ENCODE data around the gene MRPL47. TPM values are rescaled to one million over a fixed set of nuclear protein-coding genes. Genes with fewer than 3 reads are reported as not detected.

MRPL47 gene
- total RNA-seq, 1 donor from 2014 or later = 31.1 TPM

GRCh38 chr3:179603831-179604230 is 607 bp downstream of the MRPL47 start:
- TF ChIP-seq, protein P1, sequence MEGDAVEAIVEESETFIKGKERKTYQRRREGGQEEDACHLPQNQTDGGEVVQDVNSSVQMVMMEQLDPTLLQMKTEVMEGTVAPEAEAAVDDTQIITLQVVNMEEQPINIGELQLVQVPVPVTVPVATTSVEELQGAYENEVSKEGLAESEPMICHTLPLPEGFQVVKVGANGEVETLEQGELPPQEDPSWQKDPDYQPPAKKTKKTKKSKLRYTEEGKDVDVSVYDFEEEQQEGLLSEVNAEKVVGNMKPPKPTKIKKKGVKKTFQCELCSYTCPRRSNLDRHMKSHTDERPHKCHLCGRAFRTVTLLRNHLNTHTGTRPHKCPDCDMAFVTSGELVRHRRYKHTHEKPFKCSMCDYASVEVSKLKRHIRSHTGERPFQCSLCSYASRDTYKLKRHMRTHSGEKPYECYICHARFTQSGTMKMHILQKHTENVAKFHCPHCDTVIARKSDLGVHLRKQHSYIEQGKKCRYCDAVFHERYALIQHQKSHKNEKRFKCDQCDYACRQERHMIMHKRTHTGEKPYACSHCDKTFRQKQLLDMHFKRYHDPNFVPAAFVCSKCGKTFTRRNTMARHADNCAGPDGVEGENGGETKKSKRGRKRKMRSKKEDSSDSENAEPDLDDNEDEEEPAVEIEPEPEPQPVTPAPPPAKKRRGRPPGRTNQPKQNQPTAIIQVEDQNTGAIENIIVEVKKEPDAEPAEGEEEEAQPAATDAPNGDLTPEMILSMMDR (IDR thresholded peaks at IDR 0.05; ENCODE audit: unreplicated experiment) = no peak
- DNase-seq (ENCODE audit: low spot score in 2 of 2, unreplicated experiment in 2 of 2) = no peak
- H3K27ac Mint-ChIP-seq = peak overlapping the region; percentile 100
- H3K36me3 Mint-ChIP-seq = peaks cover 14% of the 10 kb centered on the region
- peaks cover 16% of the 10 kb centered on the region for H3K4me1 Mint-ChIP-seq
- H3K4me3 Mint-ChIP-seq = peak overlapping the region; percentile 98
- H3K27me3 Mint-ChIP-seq (ENCODE audit: low read depth) = no peaks in the 10 kb centered on the region
- H3K9me3 Mint-ChIP-seq = no peaks in the 10 kb centered on the region

DNA sequence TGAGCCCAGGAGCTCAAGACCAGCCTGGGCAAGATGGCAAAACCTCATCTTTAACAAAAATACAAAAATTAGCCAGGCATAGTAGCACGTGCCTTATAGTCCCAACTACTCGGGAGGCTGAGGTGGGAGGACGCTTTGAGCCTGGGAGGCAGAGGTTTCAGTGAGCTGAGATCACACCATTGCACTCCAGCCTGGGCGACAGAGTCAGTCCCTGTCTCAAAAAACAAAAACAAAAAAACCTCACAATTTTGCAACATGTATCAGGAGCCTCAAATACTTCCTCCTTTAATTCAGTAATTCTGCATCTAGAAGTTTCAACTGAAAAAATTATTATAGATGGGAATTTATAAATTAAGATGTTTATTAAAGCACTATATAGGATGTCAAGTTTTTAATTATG is 1.1 kb downstream of the MRPL47 start:
- Mint-ChIP-seq H3K4me1 (peaks cover 16% of the 10 kb centered on the region), H3K4me3 (peak overlapping the region; percentile 98)

DNA sequence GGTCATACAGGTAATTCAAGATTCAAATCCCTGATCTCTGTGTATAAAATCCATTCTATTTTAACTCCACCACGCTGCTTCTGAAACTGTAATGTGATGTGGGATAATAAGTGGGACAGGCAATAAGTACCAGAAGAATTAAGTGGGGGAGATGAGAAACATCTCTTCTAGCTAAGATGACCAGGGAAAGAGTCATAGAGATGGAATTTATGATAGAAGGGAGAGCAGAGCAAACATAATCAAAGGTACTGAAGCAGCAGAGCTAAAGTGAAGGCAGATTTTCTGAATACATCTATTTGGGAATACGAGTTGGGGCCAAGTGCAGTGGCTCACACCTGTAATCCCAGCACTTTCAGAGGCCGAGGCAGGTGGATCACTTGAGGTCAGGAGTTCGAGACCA is 4.9 kb downstream of the MRPL47 start:
- Mint-ChIP-seq H3K27me3 (ENCODE audit: low read depth) (no peaks in the 10 kb centered on the region), H3K27ac (no peak overlapping the region), H3K4me1 (peaks cover 9% of the 10 kb centered on the region), H3K4me3 (no peak overlapping the region), H3K9me3 (no peaks in the 10 kb centered on the region), H3K36me3 (peaks cover 22% of the 10 kb centered on the region)
- no peak for DNase-seq (ENCODE audit: low spot score in 2 of 2, unreplicated experiment in 2 of 2)
- TF ChIP-seq, protein P1 (IDR thresholded peaks at IDR 0.05; ENCODE audit: unreplicated experiment) = no peak

More for the DNA sequence above, 1.1 kb downstream of the MRPL47 start:
- Mint-ChIP-seq H3K9me3 (no peaks in the 10 kb centered on the region), H3K27me3 (ENCODE audit: low read depth) (no peaks in the 10 kb centered on the region), H3K36me3 (peaks cover 17% of the 10 kb centered on the region), H3K27ac (peak overlapping the region; percentile 25)
- DNase-seq (ENCODE audit: low spot score in 2 of 2, unreplicated experiment in 2 of 2) = no peak
- TF ChIP-seq, protein P1 (IDR thresholded peaks at IDR 0.05; ENCODE audit: unreplicated experiment) = no peak

- DNase-seq (ENCODE audit: low spot score in 2 of 2, unreplicated experiment in 2 of 2) = no peak
- TF ChIP-seq, protein P1 (IDR thresholded peaks at IDR 0.05; ENCODE audit: unreplicated experiment) = no peak
- H3K27ac Mint-ChIP-seq = no peak overlapping the region
- H3K4me1 Mint-ChIP-seq = no peaks in the 10 kb centered on the region
- peaks cover 35% of the 10 kb centered on the region for H3K36me3 Mint-ChIP-seq
- no peaks in the 10 kb centered on the region for H3K9me3 Mint-ChIP-seq
- H3K4me3 Mint-ChIP-seq = no peak overlapping the region
- H3K27me3 Mint-ChIP-seq (ENCODE audit: low read depth) = no peaks in the 10 kb centered on the region
Measured at GRCh38 chr3:179591313-179591712, 13.1 kb downstream of the MRPL47 start.

GRCh38 chr3:179590669-179591068 is 13.8 kb downstream of the MRPL47 start:
- Mint-ChIP-seq H3K27ac (no peak overlapping the region), H3K9me3 (no peaks in the 10 kb centered on the region), H3K27me3 (ENCODE audit: low read depth) (no peaks in the 10 kb centered on the region), H3K36me3 (peaks cover 35% of the 10 kb centered on the region), H3K4me1 (no peaks in the 10 kb centered on the region), H3K4me3 (no peak overlapping the region)
- no peak for DNase-seq (ENCODE audit: low spot score in 2 of 2, unreplicated experiment in 2 of 2)
- TF ChIP-seq, protein P1 (IDR thresholded peaks at IDR 0.05; ENCODE audit: unreplicated experiment) = no peak

DNA sequence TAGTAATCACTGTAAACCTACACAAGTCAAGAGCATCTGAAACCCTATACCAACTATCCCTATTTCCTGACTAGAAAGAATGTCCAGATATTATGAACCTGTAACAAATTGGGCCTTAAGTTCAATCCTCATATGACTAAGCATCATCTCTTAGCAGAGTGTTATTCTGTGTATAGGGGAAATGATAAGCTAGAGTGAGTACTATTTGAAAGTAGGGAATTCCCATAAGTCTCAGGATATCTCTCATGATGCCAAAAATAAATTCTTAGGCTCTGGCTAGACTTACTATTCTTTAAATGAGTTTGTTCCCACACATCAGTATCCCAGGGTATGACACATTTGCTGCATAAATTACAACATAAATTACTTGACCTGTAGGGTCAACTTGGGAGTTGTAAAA is 15.3 kb downstream of the MRPL47 start:
- Mint-ChIP-seq H3K4me3 (no peak overlapping the region), H3K4me1 (no peaks in the 10 kb centered on the region), H3K9me3 (no peaks in the 10 kb centered on the region), H3K36me3 (peaks cover 30% of the 10 kb centered on the region), H3K27ac (no peak overlapping the region), H3K27me3 (ENCODE audit: low read depth) (no peaks in the 10 kb centered on the region)
- TF ChIP-seq, protein P1 (IDR thresholded peaks at IDR 0.05; ENCODE audit: unreplicated experiment) = no peak
- DNase-seq (ENCODE audit: low spot score in 2 of 2, unreplicated experiment in 2 of 2) = no peak
